ENCODE data around the gene ZFYVE19.
A peak's percentile ranks its signal among the peaks of the same experiment; 100 is the strongest.

ZFYVE19 gene

DNA sequence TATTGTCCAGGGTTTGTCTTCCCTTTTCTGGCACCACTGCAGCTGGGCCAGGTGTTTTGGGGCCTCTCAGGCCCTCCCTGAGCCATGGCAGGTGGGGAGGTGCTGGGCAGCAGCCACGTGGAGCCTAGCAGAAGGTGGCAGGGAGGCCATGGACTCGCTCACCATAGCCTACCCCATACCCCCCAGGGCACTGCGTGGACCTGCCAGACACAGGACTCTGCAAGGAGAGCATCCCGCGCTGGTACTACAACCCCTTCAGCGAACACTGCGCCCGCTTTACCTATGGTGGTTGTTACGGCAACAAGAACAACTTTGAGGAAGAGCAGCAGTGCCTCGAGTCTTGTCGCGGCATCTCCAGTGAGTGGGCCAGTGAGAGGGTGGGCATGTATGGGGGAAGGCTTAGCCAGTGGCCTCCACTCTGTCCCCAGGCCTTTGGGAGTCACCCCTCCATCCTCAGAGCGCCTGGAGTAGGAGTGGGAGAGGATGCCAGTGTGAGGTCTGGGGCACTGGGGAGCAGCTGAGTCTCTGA is 48.9 kb downstream of the ZFYVE19 start:
- TF ChIP-seq, protein P1, sequence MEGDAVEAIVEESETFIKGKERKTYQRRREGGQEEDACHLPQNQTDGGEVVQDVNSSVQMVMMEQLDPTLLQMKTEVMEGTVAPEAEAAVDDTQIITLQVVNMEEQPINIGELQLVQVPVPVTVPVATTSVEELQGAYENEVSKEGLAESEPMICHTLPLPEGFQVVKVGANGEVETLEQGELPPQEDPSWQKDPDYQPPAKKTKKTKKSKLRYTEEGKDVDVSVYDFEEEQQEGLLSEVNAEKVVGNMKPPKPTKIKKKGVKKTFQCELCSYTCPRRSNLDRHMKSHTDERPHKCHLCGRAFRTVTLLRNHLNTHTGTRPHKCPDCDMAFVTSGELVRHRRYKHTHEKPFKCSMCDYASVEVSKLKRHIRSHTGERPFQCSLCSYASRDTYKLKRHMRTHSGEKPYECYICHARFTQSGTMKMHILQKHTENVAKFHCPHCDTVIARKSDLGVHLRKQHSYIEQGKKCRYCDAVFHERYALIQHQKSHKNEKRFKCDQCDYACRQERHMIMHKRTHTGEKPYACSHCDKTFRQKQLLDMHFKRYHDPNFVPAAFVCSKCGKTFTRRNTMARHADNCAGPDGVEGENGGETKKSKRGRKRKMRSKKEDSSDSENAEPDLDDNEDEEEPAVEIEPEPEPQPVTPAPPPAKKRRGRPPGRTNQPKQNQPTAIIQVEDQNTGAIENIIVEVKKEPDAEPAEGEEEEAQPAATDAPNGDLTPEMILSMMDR (IDR thresholded peaks at IDR 0.05): no peak

DNA sequence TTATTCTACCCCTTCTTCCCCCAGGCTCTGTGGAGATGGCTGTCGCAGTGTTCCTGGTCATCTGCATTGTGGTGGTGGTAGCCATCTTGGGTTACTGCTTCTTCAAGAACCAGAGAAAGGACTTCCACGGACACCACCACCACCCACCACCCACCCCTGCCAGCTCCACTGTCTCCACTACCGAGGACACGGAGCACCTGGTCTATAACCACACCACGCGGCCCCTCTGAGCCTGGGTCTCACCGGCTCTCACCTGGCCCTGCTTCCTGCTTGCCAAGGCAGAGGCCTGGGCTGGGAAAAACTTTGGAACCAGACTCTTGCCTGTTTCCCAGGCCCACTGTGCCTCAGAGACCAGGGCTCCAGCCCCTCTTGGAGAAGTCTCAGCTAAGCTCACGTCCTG is 49.9 kb downstream of the ZFYVE19 start:
- TF ChIP-seq, protein P1 (IDR thresholded peaks at IDR 0.05): no peak

DNA sequence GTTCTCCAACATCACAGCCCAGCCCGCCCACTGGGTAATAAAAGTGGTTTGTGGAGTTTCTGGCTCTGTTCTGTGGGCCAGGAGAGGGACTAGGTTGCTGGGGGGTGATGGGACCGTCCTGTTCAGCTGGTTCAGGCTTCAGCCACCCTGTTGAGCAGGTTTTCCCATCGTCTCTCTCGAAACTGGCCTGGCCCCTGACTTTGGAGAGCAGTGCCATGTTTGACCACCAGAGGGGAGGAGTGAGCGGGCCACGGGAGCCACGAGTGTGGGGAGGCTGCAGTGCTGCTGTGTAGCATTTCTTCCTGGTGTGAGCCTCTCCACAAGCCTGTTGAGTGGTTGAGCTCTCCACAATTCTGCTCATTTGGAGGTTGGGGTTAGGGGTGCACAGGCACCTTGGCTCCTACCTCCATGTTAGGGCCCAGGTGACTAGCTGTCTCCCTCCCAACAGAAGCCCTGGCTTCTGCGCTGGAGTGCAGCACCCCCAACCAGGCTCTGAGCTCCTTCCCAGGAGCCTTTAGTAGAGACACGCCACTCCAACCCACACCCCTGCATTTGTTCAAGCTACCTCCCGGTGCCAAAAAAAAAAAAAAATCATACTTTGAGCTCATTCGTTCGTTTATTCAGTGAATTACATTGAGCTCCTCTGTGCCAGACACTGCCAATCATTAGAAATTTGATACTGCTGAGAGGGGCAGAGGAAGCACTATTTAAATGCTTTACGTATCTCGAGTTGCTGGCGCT is 50.9 kb downstream of the ZFYVE19 start:
- TF ChIP-seq, protein P1 (IDR thresholded peaks at IDR 0.05): peak; percentile 96

DNA sequence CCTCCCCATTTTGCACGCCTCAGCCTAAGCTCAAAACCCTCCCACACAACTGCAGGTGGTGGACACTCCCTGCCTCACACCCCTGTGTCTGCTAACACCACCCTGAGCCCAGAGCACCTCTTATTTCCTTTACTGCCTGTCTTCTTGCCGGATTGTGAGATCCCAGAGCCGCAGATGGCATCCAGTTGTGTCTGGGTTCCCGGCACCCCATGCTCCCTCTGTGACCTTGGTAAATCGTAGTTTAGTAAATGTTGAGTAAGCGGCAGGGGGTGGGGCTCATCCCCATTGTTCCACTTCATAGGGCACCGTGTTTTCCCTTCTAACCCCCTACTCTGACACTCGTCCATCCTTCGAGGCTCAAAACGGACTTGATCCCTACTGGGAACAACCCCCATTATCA is 51.8 kb downstream of the ZFYVE19 start:
- TF ChIP-seq, protein P1 (IDR thresholded peaks at IDR 0.05): no peak

DNA sequence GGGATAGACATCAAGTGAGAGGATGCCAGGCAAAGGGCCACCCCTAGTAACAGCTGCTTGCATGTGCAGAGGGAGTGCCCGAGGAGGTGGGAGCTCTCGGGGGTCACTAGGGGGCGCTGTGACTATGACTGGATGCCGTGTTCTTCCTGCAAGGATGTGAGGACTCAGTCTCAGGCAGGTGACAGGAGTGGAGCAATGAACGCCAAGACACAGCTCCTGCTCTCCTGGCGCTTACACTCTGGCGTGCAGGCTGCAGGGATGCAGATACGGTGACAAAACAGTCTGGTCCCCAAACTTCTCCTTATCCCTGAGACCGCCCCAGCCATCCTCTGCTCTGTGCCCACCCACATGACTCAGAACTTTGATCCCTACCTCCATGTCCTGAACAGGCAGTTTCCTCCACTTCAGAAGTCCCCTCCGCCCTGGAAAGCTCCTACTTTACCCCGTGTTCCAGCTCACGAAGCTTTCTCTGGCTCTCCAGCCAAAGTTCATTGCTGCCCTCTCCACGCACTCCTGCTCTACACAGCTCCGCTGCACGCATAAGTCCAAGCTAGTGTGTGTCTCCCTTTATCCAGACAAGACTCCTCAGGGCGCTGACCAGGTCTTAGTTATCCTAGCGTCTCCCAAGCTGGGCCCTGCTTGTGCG is 52.4 kb downstream of the ZFYVE19 start:
- TF ChIP-seq, protein P1 (IDR thresholded peaks at IDR 0.05): peak; percentile 85

DNA sequence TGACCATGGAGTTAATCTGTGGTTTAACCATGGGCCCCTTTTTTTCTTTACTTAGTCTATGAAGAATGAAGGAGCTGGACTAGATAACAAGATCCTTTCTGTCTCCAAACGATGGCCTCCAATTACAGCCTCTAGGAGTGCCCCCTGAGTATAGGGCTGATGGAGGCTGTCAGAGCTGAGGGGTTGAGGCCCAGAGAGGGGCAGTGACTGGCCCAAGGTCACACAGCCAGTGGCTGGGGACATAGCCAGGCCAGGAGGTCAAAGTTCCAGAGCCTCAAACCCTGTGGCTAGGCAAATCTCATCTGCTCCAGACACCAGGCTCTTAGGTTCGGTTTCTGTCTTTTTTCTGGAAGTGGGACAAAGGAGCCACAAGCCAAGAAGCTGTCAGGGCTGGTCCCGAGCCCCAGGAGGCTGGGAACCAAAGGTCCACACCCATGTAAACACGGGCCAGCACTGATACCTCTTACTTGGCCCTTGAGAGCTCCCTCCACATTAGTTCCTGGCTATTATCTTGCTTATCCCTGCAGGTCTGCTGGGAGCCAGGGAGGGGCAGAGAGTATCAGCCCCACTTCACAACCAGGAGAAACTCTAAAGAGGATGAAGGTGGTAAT is 56.9 kb downstream of the ZFYVE19 start:
- TF ChIP-seq, protein P1 (IDR thresholded peaks at IDR 0.05): no peak

Data from LNCAP (cell line).